ENCODE results near the gene ADH5.

GRCh38 chr4:99029018-99029735 is 59.4 kb downstream of the ADH5 start:
- no peak for TF ChIP-seq EZH2phosphoT487 (IDR thresholded peaks at IDR 0.05; ENCODE audit: borderline replicate concordance)
- TF ChIP-seq CTCF (IDR thresholded peaks at IDR 0.05 in 2 of 3, conservative IDR thresholded peaks at IDR 0.05 in 1 of 3; ENCODE audit: borderline replicate concordance in 1 of 3, insufficient read depth in 1 of 3, low read depth in 2 of 3, low read length in 2 of 3) = no peak
- TF ChIP-seq REST (IDR thresholded peaks at IDR 0.05; ENCODE audit: low read depth) = no peak
- TF ChIP-seq POLR2A (IDR thresholded peaks at IDR 0.05; ENCODE audit: borderline replicate concordance, extremely low read depth, insufficient read depth, insufficient read length) = no peak

Data from HCT116 (cell line).